Skeletal muscle cell (primary cell): ENCODE results near the gene BTBD10.
A peak's percentile ranks its signal among the peaks of the same experiment; 100 is the strongest.
"Not testable (repeated sequence)": the region's sequence is repeated elsewhere in the genome, so short reads cannot be mapped to it uniquely, and the experiment has no call there.

Source experiments
- DNase-seq: peaks from one replicate; pipeline ENCODE4 v3.0.0-alpha.2; 2010; ENCODE audit warnings: low read depth
- H3K4me3 ChIP-seq: 2 replicates; pipeline ENCODE4 v1.5.1; 2011; ENCODE audit warnings: low read depth, mild to moderate bottlenecking, control low read depth, low read length, moderate library complexity

BTBD10 gene

GRCh38 chr11:13446444-13446843 is 16.6 kb downstream of the BTBD10 start:
- DNase-seq = no peak
- no peak overlapping the region for H3K4me3 ChIP-seq

- no peak for DNase-seq
- H3K4me3 ChIP-seq = no peak overlapping the region
Observed at GRCh38 chr11:13445588-13445987, 17.4 kb downstream of the BTBD10 start.

GRCh38 chr11:13440100-13440855 is 22.7 kb downstream of the BTBD10 start:
- peak overlapping the region; percentile 23 for H3K4me3 ChIP-seq
- peak; percentile 82 for DNase-seq

GRCh38 chr11:13438291-13438690 is 24.7 kb downstream of the BTBD10 start:
- no peak for DNase-seq
- no peak overlapping the region for H3K4me3 ChIP-seq

GRCh38 chr11:13436836-13437235 is 26.2 kb downstream of the BTBD10 start:
- DNase-seq, H3K4me3 ChIP-seq: not testable (repeated sequence)

- no peak overlapping the region for H3K4me3 ChIP-seq
- DNase-seq = no peak
Observed at GRCh38 chr11:13434247-13435205, 28.5 kb downstream of the BTBD10 start.

GRCh38 chr11:13433437-13433836 is 29.6 kb downstream of the BTBD10 start:
- no peak for DNase-seq
- no peak overlapping the region for H3K4me3 ChIP-seq

- H3K4me3 ChIP-seq = no peak overlapping the region
- no peak for DNase-seq
Observed at GRCh38 chr11:13429836-13430235, 33.2 kb downstream of the BTBD10 start.

- H3K4me3 ChIP-seq = no peak overlapping the region
- no peak for DNase-seq
Observed at GRCh38 chr11:13429288-13429687, 33.7 kb downstream of the BTBD10 start.

GRCh38 chr11:13427440-13427839 is 35.6 kb downstream of the BTBD10 start:
- H3K4me3 ChIP-seq = no peak overlapping the region
- no peak for DNase-seq

- no peak for DNase-seq
- H3K4me3 ChIP-seq = no peak overlapping the region
Observed at GRCh38 chr11:13423372-13423771, 39.6 kb downstream of the BTBD10 start.

- no peak for DNase-seq
- H3K4me3 ChIP-seq = no peak overlapping the region
Observed at GRCh38 chr11:13421561-13421960, 41.5 kb downstream of the BTBD10 start.

GRCh38 chr11:13415201-13415600 is 47.8 kb downstream of the BTBD10 start:
- no peak for DNase-seq
- no peak overlapping the region for H3K4me3 ChIP-seq

- DNase-seq = no peak
- H3K4me3 ChIP-seq = no peak overlapping the region
Observed at GRCh38 chr11:13405220-13405619, 57.8 kb downstream of the BTBD10 start.

GRCh38 chr11:13398335-13398734 is 64.7 kb downstream of the BTBD10 start:
- not testable (repeated sequence) for DNase-seq

GRCh38 chr11:13391217-13391616 is 71.8 kb downstream of the BTBD10 start:
- DNase-seq = no peak
- H3K4me3 ChIP-seq = no peak overlapping the region

More at GRCh38 chr11:13398335-13398734, 64.7 kb downstream of the BTBD10 start:
- not testable (repeated sequence) for H3K4me3 ChIP-seq

- no peak for DNase-seq
Observed at GRCh38 chr11:13388741-13389140, 74.3 kb downstream of the BTBD10 start.

GRCh38 chr11:13386567-13386966 is 76.5 kb downstream of the BTBD10 start:
- no peak for DNase-seq
- no peak overlapping the region for H3K4me3 ChIP-seq

More at GRCh38 chr11:13388741-13389140, 74.3 kb downstream of the BTBD10 start:
- no peak overlapping the region for H3K4me3 ChIP-seq

GRCh38 chr11:13384908-13385640 is 77.9 kb downstream of the BTBD10 start:
- H3K4me3 ChIP-seq = no peak overlapping the region
- peak; percentile 20 for DNase-seq

GRCh38 chr11:13382751-13383150 is 80.3 kb downstream of the BTBD10 start:
- DNase-seq = no peak
- H3K4me3 ChIP-seq = no peak overlapping the region
